Panc1 (cell line): ENCODE data around the gene ZP4.

Experiments
- CTCF ChIP-seq: fragments of 450-650 bp; IDR thresholded peaks from 2 replicates; pipeline ENCODE4 v1.5.1; 2017; ENCODE audit warnings: mild to moderate bottlenecking
- POLR2AphosphoS5 ChIP-seq: IDR thresholded peaks from 2 replicates; pipeline ENCODE4 v1.6.1; 2012; ENCODE audit warnings: mild to moderate bottlenecking, low read depth, low read length, moderate library complexity
- REST ChIP-seq, 2 experiments: IDR thresholded peaks; 2 replicates each; pipeline ENCODE4 v1.6.1; 2011 to 2012; ENCODE audit warnings: low read depth in 2 of 2, control low read depth in 1 of 2, low read length in 1 of 2, mild to moderate bottlenecking in 1 of 2, moderate library complexity in 1 of 2; ENCODE audit not compliant: insufficient read depth in 1 of 2

GRCh38 chr1:237875291-237875690, 15.4 kb downstream of the ZP4 start:
- TF ChIP-seq CTCF (no peak), POLR2AphosphoS5 (no peak), REST (IDR thresholded peaks at IDR 0.05; ENCODE audit: insufficient read depth in 1 of 2, low read depth in 2 of 2, low read length in 1 of 2) (no peak)
